ENCODE results near the gene ZHX3.

ZHX3 gene

DNA sequence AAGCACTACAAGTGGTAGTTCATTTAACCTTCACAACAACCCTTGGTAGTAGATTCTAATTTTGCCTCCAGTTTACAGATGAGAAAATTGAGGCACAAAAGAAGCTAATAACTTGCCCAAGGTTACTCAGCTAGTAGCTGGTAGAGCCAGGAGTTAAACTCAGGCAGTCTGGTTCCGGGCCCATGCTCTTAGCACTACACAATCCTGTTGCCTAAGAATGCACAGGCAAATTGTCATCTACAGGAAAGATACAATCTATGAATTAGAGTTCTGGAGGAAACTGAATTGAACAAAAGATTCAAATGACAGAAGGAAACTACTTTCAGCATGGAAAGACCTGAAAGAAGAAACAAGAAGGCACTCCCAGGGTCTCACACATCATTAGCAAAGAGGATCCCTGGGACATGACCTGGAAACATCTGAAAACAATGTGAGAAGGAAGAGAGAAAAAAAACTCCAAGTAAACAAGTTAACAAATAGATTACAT lies 56.8 kb downstream of the ZHX3 start:
- no peak overlapping the region for H3K4me3 ChIP-seq (ENCODE audit: low read depth, low read length)
- TF ChIP-seq, protein P1, sequence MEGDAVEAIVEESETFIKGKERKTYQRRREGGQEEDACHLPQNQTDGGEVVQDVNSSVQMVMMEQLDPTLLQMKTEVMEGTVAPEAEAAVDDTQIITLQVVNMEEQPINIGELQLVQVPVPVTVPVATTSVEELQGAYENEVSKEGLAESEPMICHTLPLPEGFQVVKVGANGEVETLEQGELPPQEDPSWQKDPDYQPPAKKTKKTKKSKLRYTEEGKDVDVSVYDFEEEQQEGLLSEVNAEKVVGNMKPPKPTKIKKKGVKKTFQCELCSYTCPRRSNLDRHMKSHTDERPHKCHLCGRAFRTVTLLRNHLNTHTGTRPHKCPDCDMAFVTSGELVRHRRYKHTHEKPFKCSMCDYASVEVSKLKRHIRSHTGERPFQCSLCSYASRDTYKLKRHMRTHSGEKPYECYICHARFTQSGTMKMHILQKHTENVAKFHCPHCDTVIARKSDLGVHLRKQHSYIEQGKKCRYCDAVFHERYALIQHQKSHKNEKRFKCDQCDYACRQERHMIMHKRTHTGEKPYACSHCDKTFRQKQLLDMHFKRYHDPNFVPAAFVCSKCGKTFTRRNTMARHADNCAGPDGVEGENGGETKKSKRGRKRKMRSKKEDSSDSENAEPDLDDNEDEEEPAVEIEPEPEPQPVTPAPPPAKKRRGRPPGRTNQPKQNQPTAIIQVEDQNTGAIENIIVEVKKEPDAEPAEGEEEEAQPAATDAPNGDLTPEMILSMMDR (IDR thresholded peaks at IDR 0.05; ENCODE audit: low read depth, low read length) = no peak
- TF ChIP-seq, protein P2, sequence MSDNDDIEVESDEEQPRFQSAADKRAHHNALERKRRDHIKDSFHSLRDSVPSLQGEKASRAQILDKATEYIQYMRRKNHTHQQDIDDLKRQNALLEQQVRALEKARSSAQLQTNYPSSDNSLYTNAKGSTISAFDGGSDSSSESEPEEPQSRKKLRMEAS (IDR thresholded peaks at IDR 0.05; ENCODE audit: low read depth, low read length) = no peak
- TF ChIP-seq POLR2A (IDR thresholded peaks at IDR 0.05; ENCODE audit: extremely low read depth, insufficient read length) (no peak), MYC (IDR thresholded peaks at IDR 0.05; ENCODE audit: low read depth, low read length) (no peak)
- DNase-seq (ENCODE audit: low read depth) = no peak

- no peak for TF ChIP-seq MYC (IDR thresholded peaks at IDR 0.05; ENCODE audit: low read depth, low read length)
- TF ChIP-seq, protein P2 (IDR thresholded peaks at IDR 0.05; ENCODE audit: low read depth, low read length) = no peak
- no peak for DNase-seq (ENCODE audit: low read depth)
Measured at GRCh38 chr20:41259309-41259708, 58.2 kb downstream of the ZHX3 start.

GRCh38 chr20:41258474-41258873 lies 59.1 kb downstream of the ZHX3 start:
- TF ChIP-seq, protein P2 (IDR thresholded peaks at IDR 0.05; ENCODE audit: low read depth, low read length) = no peak
- TF ChIP-seq, protein P1 (IDR thresholded peaks at IDR 0.05; ENCODE audit: low read depth, low read length) = no peak
- no peak for TF ChIP-seq POLR2A (IDR thresholded peaks at IDR 0.05; ENCODE audit: extremely low read depth, insufficient read length)
- no peak for TF ChIP-seq MYC (IDR thresholded peaks at IDR 0.05; ENCODE audit: low read depth, low read length)
- DNase-seq (ENCODE audit: low read depth) = no peak
- H3K4me3 ChIP-seq (ENCODE audit: low read depth, low read length) = no peak overlapping the region

More at GRCh38 chr20:41259309-41259708, 58.2 kb downstream of the ZHX3 start:
- no peak overlapping the region for H3K4me3 ChIP-seq (ENCODE audit: low read depth, low read length)

- no peak for DNase-seq (ENCODE audit: low read depth)
- TF ChIP-seq POLR2A (IDR thresholded peaks at IDR 0.05; ENCODE audit: extremely low read depth, insufficient read length) = no peak
- TF ChIP-seq, protein P2 (IDR thresholded peaks at IDR 0.05; ENCODE audit: low read depth, low read length) = no peak
- TF ChIP-seq, protein P1 (IDR thresholded peaks at IDR 0.05; ENCODE audit: low read depth, low read length) = no peak
- TF ChIP-seq MYC (IDR thresholded peaks at IDR 0.05; ENCODE audit: low read depth, low read length) = no peak
- no peak overlapping the region for H3K4me3 ChIP-seq (ENCODE audit: low read depth, low read length)
Measured at GRCh38 chr20:41256516-41256915, 61.0 kb downstream of the ZHX3 start.

- no peak for TF ChIP-seq MYC (IDR thresholded peaks at IDR 0.05; ENCODE audit: low read depth, low read length)
- no peak for TF ChIP-seq POLR2A (IDR thresholded peaks at IDR 0.05; ENCODE audit: extremely low read depth, insufficient read length)
- TF ChIP-seq, protein P2 (IDR thresholded peaks at IDR 0.05; ENCODE audit: low read depth, low read length) = no peak
- TF ChIP-seq, protein P1 (IDR thresholded peaks at IDR 0.05; ENCODE audit: low read depth, low read length) = no peak
- H3K4me3 ChIP-seq (ENCODE audit: low read depth, low read length) = no peak overlapping the region
- DNase-seq (ENCODE audit: low read depth) = no peak
Measured at GRCh38 chr20:41255655-41256054, 61.9 kb downstream of the ZHX3 start.

GRCh38 chr20:41249411-41250281 lies 67.9 kb downstream of the ZHX3 start:
- no peak overlapping the region for H3K4me3 ChIP-seq (ENCODE audit: low read depth, low read length)
- peak; percentile 19 for DNase-seq (ENCODE audit: low read depth)
- TF ChIP-seq MYC (IDR thresholded peaks at IDR 0.05; ENCODE audit: low read depth, low read length) (no peak), POLR2A (IDR thresholded peaks at IDR 0.05; ENCODE audit: extremely low read depth, insufficient read length) (no peak)
- TF ChIP-seq, protein P2 (IDR thresholded peaks at IDR 0.05; ENCODE audit: low read depth, low read length) = no peak
- TF ChIP-seq, protein P1 (IDR thresholded peaks at IDR 0.05; ENCODE audit: low read depth, low read length) = no peak
